ENCODE measurements around the gene TMCO5A. TPM values are rescaled to one million over a fixed set of nuclear protein-coding genes. Genes with fewer than 3 reads are reported as not detected.

Gene TMCO5A
- total RNA-seq, 4 donors from 2014 or later = not detected

DNA sequence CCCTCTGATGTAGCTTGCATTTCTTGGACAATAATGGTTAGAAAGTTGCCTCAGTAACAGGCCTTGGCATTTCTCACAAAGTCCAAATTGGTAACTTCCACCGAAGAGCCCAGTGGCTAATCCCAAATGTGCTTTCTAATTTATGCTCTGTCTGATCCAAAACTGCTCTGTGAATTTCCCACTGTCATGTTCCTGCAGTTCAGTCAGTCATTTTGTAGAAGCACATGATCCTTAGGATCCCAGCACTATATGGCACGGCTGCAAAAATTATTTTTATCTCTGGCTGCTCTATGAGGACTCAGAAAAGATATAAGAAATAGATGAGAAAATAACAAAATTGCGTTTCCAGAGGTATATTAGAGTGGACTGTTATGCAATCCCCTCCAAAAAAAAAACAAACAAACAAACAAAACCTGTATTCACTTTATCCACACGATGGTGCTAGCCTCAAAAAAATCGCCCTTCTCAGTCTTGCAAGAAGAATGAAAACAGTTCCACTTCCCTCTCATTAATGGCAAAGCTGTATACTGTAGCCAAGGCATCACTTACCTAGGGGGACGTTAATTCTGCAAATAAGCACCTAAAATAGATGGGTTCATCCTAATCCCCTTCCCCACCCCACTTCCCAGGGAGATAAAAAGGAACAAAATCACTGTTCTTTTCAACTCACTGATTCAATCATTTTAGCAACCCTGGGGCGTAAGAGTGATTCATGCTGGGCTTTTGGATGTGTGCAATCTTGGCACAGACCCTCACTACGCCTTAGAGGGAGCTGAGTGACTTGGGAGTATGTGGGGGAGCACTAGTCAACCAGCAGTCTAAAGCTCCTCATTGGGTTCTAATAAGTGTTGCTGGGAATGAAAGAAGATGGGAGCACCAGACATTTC, 61.3 kb downstream of the TMCO5A start:
- intact Hi-C loops (cut with DNase I; ENCODE audit: low total_unique reads) (loop anchor here (1.0 kb wide), 1 partner anchor 395 kb away; no protein-coding TSS in a partner anchor), in situ Hi-C loops (cut with MboI; ENCODE audit: low sequenced_read_pairs in 4 of 4) (loop anchor here (10.0 to 25.0 kb wide), 5 partner anchors 359 to 699 kb away; no protein-coding TSS in a partner anchor)
- TF ChIP-seq, protein P1, sequence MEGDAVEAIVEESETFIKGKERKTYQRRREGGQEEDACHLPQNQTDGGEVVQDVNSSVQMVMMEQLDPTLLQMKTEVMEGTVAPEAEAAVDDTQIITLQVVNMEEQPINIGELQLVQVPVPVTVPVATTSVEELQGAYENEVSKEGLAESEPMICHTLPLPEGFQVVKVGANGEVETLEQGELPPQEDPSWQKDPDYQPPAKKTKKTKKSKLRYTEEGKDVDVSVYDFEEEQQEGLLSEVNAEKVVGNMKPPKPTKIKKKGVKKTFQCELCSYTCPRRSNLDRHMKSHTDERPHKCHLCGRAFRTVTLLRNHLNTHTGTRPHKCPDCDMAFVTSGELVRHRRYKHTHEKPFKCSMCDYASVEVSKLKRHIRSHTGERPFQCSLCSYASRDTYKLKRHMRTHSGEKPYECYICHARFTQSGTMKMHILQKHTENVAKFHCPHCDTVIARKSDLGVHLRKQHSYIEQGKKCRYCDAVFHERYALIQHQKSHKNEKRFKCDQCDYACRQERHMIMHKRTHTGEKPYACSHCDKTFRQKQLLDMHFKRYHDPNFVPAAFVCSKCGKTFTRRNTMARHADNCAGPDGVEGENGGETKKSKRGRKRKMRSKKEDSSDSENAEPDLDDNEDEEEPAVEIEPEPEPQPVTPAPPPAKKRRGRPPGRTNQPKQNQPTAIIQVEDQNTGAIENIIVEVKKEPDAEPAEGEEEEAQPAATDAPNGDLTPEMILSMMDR (IDR thresholded peaks at IDR 0.05 in 4 of 5, conservative IDR thresholded peaks at IDR 0.05 in 1 of 5) = peak in 3 of 5 experiments; percentile 14 to 53 (median 53)
- no peak for TF ChIP-seq POLR2A (IDR thresholded peaks at IDR 0.05)
- Histone ChIP-seq H3K4me1 (no peaks in the 10 kb centered on the region), H3K27ac (no peak overlapping the region), H3K9me3 (no peaks in the 10 kb centered on the region), H3K36me3 (no peaks in the 10 kb centered on the region), H3K27me3 (no peaks in the 10 kb centered on the region), H3K4me3 (no peak overlapping the region)
- DNase-seq (no peak), ATAC-seq (peak; percentile 36 to 42)
